ENCODE data around the gene PRDM2. TPM values are rescaled to one million over a fixed set of nuclear protein-coding genes. Genes with fewer than 3 reads are reported as not detected.
"Not testable (repeated sequence)": the region's sequence is repeated elsewhere in the genome, so short reads cannot be mapped to it uniquely, and the experiment has no call there.

Gene PRDM2
- total RNA-seq, 1 donor from 2014 or later, result 50.6 TPM

GRCh38 chr1:13674377-13674776 lies 25.6 kb upstream of the PRDM2 start:
- intact Hi-C loops (cut with DNase I), result no loop called here
- H3K36me3 ChIP-seq, result no peaks in the 10 kb centered on the region
- no peak overlapping the region for H3K4me3 ChIP-seq
- no peaks in the 10 kb centered on the region for H3K9me3 ChIP-seq
- H3K4me1 ChIP-seq, result no peaks in the 10 kb centered on the region
- ATAC-seq (no peak), DNase-seq (no peak)
- H3K27ac ChIP-seq, result no peak overlapping the region
- TF ChIP-seq, protein P1, sequence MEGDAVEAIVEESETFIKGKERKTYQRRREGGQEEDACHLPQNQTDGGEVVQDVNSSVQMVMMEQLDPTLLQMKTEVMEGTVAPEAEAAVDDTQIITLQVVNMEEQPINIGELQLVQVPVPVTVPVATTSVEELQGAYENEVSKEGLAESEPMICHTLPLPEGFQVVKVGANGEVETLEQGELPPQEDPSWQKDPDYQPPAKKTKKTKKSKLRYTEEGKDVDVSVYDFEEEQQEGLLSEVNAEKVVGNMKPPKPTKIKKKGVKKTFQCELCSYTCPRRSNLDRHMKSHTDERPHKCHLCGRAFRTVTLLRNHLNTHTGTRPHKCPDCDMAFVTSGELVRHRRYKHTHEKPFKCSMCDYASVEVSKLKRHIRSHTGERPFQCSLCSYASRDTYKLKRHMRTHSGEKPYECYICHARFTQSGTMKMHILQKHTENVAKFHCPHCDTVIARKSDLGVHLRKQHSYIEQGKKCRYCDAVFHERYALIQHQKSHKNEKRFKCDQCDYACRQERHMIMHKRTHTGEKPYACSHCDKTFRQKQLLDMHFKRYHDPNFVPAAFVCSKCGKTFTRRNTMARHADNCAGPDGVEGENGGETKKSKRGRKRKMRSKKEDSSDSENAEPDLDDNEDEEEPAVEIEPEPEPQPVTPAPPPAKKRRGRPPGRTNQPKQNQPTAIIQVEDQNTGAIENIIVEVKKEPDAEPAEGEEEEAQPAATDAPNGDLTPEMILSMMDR (IDR thresholded peaks at IDR 0.05), result no peak
- no peaks in the 10 kb centered on the region for H3K27me3 ChIP-seq (ENCODE audit: low read depth)

- intact Hi-C loops (cut with DNase I), result no loop called here
- TF ChIP-seq, protein P1 (IDR thresholded peaks at IDR 0.05), result no peak
- no peaks in the 10 kb centered on the region for H3K9me3 ChIP-seq
- ATAC-seq, result no peak
- no peak overlapping the region for H3K27ac ChIP-seq
- no peaks in the 10 kb centered on the region for H3K27me3 ChIP-seq (ENCODE audit: low read depth)
- no peaks in the 10 kb centered on the region for H3K4me1 ChIP-seq
- H3K4me3 ChIP-seq, result no peak overlapping the region
- DNase-seq, result no peak
- H3K36me3 ChIP-seq, result no peaks in the 10 kb centered on the region
Measured at GRCh38 chr1:13675151-13675651, 24.8 kb upstream of the PRDM2 start.

- ATAC-seq, result no peak
- no peak overlapping the region for H3K4me3 ChIP-seq
- no peaks in the 10 kb centered on the region for H3K36me3 ChIP-seq
- TF ChIP-seq, protein P1 (IDR thresholded peaks at IDR 0.05), result no peak
- no peak overlapping the region for H3K27ac ChIP-seq
- DNase-seq, result no peak
- intact Hi-C loops (cut with DNase I), result no loop called here
- no peaks in the 10 kb centered on the region for H3K9me3 ChIP-seq
- no peaks in the 10 kb centered on the region for H3K27me3 ChIP-seq (ENCODE audit: low read depth)
- H3K4me1 ChIP-seq, result no peaks in the 10 kb centered on the region
Measured at GRCh38 chr1:13677896-13678295, 22.1 kb upstream of the PRDM2 start.

GRCh38 chr1:13679651-13680050 lies 20.3 kb upstream of the PRDM2 start:
- Histone ChIP-seq H3K27me3 (ENCODE audit: low read depth) (no peaks in the 10 kb centered on the region), H3K36me3 (no peaks in the 10 kb centered on the region), H3K4me3 (no peak overlapping the region), H3K4me1 (no peaks in the 10 kb centered on the region), H3K27ac (no peak overlapping the region), H3K9me3 (no peaks in the 10 kb centered on the region)
- intact Hi-C loops (cut with DNase I), result no loop called here
- TF ChIP-seq, protein P1 (IDR thresholded peaks at IDR 0.05), result no peak
- no peak for ATAC-seq
- DNase-seq, result no peak

DNA sequence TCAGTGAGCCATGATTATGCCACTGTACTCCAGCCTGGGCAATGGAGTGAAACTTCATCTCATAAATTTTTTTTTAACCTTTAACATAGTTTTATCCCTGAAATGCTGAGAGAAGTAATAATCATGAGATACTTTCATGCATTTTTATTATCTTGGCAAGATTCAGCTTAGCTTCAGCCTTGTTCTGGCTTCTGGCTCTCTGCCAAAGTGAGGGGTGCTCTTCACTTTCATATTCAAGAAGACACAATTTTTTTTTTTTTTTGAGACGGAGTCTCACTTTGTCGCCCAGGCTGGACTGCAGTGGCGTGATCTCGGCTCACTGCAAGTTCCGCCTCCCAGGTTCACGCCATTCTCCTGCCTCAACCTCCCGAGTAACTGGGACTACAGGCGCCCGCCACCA lies 19.4 kb upstream of the PRDM2 start:
- H3K9me3 ChIP-seq; intact Hi-C loops (cut with DNase I); ATAC-seq; H3K36me3 ChIP-seq; H3K4me3 ChIP-seq; DNase-seq; H3K27me3 ChIP-seq (ENCODE audit: low read depth); H3K4me1 ChIP-seq; H3K27ac ChIP-seq: not testable (repeated sequence)

DNA sequence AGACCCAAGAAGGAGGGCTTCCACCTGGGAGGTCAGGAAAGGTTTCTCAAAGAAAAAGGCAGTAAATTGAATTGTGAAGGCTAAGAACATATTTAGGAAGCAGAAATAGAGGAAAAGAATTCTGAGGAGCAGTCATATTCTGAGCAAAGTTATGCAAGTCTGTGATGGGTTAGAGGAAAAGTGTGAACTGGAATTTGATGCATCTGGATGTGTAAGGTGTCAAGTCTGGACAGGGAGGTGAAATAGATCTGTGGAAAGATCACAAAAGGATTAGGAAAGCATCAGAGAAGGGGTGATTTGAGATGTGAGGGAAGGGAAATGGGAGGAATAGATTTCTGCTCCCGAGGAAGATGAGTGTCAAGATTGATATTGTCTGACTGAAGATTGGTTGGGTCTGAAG lies 18.1 kb upstream of the PRDM2 start:
- intact Hi-C loops (cut with DNase I), result no loop called here

More for the DNA sequence above, 18.1 kb upstream of the PRDM2 start:
- H3K9me3 ChIP-seq, result no peaks in the 10 kb centered on the region
- H3K27ac ChIP-seq, result no peak overlapping the region
- H3K4me1 ChIP-seq, result no peaks in the 10 kb centered on the region
- DNase-seq (no peak), ATAC-seq (no peak)
- H3K4me3 ChIP-seq, result no peak overlapping the region
- no peaks in the 10 kb centered on the region for H3K27me3 ChIP-seq (ENCODE audit: low read depth)
- no peaks in the 10 kb centered on the region for H3K36me3 ChIP-seq
- TF ChIP-seq, protein P1 (IDR thresholded peaks at IDR 0.05), result no peak
